Measurements from ENCODE around the gene FAM241A.
"Not testable (repeated sequence)": the region's sequence is repeated elsewhere in the genome, so short reads cannot be mapped to it uniquely, and the experiment has no call there.

FAM241A gene

DNA sequence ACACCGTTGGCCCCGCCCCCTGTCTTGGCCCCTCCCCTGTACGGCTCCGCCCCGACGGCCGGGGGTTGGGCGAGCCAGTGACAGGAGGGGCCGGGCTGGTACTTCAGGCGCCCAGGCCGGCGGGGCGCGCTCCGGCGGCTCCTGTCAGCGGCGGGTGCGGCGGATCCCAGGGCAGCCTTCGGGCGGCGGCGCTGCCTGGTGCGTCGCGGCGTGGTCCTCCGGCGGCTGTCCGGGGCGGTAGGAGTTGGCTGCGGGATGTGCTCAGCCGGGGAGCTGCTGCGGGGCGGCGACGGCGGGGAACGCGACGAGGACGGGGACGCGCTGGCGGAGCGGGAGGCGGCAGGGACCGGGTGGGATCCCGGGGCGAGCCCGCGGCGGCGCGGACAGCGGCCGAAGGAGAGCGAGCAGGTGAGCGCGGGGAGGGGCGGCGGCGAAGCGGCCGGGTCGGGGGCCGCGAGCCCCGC, at the start of gene FAM241A:
Gene FAM241A, plus strand, starts transcription at position 129 of the 464 bp plus-strand sequence. Its CDS starts 127 bp downstream, at position 256.
- peak; percentile 83 to 85 for DNase-seq (ENCODE audit: low read depth in 2 of 2)

DNA sequence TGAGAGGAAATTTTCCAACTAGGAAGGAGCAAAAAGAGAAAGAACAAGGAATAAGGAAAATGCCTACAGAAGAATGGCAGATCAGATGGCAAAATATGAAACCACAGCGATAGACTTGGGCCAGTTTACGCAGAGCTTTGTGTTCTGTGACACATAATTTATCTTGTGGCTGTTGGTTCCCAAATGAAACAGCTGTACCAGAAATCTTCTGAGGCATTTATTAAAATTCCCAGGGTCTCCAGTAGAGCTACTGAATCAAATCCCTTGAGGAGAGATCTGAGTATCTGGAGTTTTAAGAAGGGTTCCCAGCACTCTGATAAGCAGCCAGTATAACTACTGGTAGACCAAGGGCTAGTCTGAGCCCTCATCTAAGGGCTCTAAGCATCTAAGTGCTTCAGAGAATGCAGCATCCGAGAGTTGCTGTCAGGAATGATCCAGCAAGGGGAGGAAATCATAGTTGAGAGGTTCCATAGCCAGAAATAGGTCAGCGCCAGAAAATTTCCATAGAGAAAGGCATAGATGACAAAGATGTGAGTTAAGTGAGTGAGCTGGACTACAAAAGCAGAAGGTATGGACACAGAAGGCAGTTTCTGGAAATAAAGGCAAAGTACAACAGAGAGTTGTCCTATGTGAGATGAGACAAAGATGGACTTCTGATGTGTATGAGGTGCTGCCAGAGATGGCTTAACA, 46.3 kb upstream of the FAM241A start:
- DNase-seq (ENCODE audit: low read depth in 2 of 2) = no peak

DNA sequence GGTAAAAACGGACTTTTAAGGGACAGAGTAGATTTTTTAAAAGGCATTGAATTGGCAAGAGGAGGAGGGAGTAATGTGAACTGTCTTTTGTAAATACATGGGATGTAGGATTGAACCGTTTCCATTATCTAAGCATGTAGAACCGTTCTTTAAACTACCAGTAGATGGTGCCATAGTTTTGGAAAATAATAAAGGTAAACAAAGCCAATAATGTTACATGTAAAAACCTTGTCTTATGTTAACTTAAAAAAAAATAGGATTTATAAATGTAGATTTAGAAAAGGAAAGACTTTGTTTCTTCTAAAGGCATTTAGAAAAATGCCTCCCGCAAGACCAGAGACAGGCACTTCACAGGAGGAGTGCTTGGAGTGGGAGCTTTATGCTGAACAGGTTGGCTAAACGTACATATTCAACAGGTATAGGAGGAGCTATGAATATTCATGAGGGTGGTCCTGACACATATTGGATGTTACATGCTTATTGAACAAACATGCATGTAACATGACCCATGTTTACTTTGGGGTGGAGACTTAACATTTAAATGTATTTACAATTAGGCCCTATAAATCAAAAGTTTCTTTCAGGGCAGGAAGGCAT, 45.5 kb upstream of the FAM241A start:
- no peak for DNase-seq (ENCODE audit: low read depth in 2 of 2)

DNA sequence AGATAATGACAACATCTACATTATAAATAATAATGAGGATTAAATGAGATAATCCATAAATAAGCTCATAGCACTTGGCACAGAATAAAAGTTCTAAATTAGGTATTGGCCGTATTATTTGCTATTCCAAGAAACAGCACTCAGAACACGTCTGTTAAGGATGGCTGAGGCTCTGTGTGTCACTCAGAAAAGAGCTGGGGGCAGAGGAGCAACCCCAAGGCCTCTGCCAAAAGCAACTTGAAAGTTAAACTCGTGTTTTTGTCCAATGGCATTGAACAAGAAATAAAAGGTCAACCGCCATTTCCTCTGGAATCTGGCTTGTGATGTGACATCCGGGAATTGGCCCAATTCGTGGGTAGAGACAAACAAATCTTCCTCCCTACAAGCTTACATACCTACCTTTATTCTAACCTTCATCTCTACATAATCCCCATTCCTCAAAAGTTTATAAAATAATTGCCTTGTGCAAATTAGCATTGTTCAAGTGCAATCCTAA, 42.3 kb upstream of the FAM241A start:
- no peak for DNase-seq (ENCODE audit: low read depth in 2 of 2)

DNA sequence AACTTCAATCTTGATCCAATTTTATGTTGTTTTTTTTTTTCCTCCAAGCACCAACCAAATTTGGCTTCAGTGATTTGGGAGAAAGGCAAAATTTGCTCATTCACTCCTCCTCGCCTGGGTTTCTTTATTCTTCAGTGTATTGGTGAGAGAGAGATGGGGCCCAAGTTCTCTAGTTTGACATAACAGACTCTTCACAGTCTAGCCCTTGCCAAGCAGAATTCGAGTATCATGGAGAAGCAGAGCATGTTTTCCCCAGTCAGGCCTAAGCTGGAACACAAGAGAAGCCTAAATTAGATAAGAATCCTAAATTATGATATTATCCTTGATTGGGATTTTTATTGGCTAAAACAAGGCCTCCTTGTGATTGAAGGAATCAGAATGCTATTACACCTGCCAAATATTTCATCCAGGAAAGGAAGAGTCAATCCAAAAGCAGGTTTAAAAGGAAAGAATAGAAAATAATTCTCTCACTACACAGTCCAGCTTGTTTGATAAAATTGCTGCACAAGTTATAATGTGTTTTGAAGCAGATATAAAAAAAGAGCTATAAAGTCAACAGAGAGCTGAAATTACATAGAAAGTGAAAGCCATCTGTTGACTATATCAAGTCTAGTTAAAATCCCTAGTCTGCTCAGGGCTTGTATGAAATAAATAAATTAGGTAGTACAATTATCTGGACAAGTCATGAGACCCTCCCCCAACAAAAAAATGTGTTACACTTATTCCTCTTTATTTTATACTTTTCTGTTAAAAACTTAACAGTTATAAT, 39.9 kb upstream of the FAM241A start:
- no peak for DNase-seq (ENCODE audit: low read depth in 2 of 2)

DNA sequence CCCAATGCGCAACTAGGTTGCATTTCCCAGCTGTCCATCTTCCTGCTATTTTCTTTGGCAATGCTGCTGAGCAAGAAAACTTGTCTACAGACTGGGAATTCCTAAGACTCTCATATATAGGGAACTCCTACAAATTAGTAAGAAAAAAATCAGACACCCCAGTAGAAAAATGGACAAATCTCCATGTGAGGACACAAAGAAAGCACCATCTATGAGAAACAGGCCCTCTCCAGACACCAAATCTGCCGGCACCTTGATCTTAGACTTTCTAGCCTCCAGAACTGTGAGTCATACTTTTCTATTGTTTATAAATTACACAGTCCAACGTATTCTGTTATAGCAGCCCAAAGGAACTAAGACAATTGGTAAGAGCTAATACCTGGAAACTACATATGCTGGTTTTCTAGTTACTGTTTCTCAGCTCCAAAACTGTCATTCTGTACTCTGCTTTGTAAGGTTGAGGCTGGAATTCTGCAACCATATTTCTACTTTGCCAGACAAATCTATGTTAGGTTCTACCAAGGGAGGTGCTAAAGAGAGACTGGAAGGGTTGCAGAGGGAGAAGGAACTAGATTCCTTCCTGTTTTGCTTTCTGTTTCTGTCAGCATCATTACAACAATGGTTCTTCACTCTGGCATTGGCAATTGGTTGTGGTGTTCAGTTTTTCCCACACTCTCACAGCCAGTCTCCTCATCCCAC, 35.7 kb upstream of the FAM241A start:
- no peak for DNase-seq (ENCODE audit: low read depth in 2 of 2)

DNA sequence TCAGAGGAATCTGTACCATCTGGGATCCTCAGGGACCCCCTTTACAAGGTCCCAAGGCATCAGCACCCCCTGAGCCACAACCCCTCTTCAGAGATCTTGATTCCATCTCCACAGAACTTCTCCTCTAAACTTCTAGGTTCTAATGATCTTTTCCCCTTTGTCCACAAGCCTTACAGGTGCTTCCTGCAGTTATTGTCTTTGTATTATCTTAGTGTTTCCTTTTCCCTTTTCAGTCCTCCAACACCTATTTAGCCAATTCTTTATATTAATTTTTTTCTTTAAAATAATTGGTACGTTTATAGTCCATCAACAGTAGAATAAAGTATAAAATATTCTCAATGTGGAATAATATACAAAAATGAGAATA, 35.2 kb upstream of the FAM241A start:
- no peak for DNase-seq (ENCODE audit: low read depth in 2 of 2)

DNA sequence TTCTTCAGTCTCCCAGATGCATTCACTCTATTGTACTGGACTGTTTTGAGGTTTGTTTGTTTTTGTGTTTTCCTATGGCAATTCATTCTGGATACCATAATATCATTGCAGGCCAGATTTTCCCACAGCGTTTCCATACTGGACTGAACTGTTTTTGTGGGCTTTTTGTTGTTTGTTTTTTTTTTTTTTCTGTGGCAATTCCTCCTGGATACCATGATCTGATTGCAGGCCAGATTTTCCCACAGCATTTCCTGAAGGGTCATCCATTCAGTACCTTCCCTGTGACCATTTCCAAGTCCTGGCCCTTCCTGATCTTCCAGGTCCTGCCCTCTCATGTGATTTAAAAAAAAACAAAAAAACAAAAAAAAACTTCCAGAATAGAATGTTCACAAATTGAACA, 33.9 kb upstream of the FAM241A start:
- DNase-seq (ENCODE audit: low read depth in 2 of 2) = no peak

DNA sequence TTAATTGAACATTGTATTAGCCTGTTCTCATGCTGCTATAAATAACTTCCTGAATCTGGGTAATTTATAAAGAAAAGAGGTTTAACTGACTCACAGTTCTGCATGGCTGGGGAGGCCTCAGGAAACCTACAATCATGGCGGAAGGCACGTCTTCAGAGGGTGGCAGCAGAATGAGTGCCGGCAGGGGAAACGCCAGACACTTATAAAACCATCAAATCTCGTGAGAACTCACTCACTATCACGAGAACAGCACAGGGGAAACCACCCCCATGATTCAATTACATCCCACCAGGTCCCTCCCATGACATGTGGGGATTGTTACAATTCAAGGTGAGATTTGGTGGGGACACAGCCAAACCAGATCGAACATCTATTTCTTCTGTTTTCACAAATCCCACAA, 33.2 kb upstream of the FAM241A start:
- DNase-seq (ENCODE audit: low read depth in 2 of 2) = not testable (repeated sequence)

DNA sequence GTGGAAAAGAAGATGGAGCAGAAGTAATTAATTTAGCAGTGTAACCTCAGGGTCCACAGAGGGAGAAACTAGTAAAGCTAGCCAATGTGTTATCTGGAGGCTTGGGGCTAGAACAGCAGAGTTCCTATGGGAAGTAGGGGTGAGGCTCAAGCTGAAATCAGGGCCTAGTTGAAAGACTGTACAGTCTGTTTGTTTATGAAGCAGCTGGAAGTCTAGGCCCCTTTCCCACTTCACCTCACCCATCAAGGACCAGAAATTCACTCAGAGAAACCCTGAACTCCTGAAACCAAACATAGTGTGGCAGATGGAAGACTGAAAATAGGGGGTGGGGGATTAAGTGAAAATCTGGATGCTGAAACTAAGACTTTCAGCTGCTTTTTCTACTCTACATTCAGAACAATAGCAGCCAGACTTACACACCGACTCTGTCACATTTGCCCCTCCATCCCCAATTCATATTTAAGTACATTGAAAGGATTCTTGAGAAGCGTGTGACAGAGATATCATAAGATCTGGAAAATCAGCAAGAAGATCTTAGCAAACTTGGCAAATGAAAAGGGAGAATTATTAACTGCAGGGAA, 32.6 kb upstream of the FAM241A start:
- no peak for DNase-seq (ENCODE audit: low read depth in 2 of 2)

DNA sequence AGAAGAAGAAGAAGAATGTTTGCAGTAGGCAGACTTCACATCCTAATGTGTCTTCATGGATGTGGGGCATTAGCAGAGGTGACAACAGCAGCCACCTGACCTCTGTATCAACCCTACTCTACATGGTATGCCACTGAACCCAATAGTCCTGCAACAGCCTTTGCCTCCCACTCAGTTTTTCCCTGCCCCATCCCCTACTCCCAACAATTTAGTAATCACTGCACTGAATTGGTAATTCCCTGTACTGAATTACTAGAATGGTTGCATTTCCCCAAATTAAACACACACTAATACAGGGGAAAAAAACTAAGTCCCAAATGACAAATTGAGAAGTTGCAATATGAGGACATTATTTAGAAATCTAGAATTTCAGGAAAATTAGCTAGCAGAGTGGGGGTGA, 31.4 kb upstream of the FAM241A start:
- DNase-seq (ENCODE audit: low read depth in 2 of 2) = no peak

DNA sequence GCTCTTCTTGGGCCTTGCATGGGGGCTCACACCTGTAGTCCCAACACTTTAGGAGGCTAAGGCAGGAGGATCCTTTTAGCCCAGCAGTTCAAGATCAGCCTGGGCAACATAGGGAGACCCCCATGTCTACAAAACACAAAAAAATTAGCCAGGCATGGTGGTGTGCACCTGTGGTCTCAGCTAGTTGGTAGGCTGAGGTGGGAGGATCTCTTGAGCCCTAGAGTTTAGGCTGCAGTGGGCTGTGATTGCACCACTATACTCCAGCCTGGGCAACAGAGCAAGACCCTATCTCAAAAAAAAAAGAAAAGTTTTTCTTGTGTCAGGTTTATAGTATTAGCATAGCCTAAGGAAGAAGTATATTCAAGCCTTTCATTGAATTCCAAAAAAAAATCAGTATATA, 30.8 kb upstream of the FAM241A start:
- DNase-seq (ENCODE audit: low read depth in 2 of 2) = no peak

DNA sequence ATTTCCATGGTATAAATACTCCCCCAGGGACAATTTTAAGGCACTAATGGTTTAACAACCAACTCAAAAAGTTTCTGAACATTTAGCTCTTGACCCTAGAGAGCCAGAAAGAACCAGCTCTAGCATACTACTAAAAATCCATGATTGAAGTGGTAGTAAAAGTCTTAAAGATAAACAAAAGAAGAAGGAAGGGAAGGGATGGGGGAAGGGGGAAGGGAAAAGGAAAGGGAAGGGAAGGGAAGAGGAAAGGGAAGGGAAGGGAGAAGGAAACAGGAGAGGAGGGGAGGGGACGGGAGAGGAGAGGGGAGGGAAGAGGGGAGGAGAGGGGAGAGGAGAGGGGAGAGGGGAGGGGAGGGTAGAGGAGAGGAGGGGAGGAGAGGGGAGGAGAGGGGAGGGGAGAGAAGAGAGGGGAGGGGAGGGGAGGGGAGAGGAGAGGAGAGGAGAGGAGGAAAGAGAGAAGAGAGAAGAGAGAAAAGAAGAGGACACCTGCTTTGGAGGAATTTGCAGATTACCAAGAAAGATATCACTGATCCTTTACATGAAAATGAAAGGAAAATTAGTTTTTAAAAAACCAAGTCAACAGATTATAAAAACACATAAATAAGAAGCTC, 26.4 kb upstream of the FAM241A start:
- DNase-seq (ENCODE audit: low read depth in 2 of 2) = no peak

DNA sequence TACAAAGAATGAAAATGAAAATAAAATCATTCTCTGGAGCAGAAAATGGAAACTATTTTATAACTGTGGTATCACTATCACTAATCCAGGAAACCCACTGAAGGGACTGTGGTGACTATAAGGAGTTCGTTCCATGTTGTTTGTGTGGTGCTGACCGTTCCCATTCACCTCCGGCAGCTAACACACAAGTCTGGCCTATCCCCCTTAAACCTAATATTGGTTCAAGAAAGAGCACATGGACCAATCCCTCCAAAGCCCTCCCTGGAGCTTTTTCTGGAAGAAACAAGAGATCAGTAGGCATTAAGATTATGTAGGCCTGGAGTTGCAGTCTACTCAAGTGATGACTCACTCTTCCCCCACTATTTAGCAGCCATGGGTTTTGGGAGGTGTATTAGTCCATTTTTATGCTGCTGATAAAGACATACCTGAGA, 25.9 kb upstream of the FAM241A start:
- DNase-seq (ENCODE audit: low read depth in 2 of 2) = peak in 1 of 2 donors; percentile 1

DNA sequence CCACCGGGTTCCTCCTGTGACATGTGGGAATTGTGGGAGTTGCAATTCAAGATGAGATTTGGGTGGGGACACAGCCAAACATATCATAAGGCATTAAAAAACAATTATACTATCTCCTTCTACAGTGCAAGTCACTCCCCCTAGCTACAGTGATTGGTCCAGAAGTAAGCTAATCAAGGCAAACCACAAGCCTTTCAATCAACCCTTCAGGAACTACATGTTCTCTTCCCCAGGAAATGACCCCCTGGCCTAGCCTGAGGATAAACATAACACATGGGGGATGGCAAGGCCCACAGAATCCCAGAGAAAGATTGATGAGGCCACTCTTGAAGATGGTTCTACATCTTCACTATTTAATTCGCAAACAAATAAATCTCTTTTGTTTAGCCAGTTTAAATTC, 25.2 kb upstream of the FAM241A start:
- no peak for DNase-seq (ENCODE audit: low read depth in 2 of 2)

DNA sequence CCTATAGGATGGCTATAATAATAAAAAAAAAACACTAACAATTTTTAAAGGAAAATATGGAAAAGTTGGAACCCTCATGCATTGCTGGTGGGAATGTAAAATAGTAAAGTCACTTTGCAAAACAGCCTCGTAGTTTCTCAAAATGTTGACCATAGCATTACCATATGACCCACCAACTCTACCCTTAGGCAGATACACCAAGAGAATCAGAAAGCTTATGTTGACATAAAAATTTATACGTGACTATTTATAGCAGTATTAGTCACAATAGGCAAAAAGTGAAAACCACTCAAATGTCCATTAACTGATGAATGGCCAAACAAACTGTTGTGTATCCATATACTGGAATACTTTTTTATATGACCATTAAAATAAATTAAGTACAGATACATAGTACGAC, 19.8 kb upstream of the FAM241A start:
- DNase-seq (ENCODE audit: low read depth in 2 of 2) = no peak

DNA sequence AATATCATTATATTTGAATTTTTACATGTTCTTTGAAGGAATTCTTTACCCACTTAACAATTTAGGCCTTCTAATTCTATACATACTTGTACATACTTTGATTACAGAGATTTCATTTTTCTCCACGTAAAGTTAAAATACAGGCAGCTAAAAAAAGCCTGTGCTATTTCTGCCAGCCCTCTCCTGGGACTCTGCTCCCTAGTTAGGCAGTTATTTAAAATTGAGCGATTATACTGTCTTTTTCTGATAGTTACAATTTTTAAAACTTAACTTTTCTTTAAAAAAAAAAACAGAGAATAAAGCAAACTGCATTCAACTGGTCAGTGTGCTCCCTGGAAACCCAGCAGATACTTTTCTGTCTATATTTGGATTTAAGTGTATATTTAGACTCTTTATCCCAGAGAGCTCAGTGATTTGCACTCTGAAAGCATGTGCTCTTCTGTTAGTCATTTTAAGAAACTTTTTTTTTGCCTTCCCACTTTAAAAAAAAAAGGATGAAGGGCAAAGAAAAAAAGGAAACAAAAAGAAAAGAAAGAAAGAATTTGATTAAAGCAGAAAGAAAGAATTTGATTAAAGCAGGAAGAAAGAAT, 18.1 kb upstream of the FAM241A start:
- DNase-seq (ENCODE audit: low read depth in 2 of 2) = no peak

DNA sequence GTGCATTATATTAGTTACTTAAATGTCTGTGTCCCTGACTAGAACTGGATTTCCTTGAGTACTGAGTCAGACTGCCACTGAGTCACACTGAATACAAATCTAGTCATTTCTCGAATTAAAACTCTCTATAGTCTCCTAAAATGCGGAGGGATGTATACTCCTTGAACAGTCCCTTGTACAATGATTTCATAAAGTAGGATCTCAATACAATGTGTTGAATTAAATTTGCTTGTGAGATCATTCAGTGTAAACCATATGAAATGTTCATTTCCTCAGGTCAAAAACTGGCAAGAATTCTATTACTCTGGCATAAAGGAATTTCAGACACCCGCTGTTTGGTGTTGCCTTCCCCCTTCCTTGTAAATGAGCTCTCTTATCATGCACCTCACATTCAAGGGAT, 17.5 kb upstream of the FAM241A start:
- DNase-seq (ENCODE audit: low read depth in 2 of 2) = no peak

DNA sequence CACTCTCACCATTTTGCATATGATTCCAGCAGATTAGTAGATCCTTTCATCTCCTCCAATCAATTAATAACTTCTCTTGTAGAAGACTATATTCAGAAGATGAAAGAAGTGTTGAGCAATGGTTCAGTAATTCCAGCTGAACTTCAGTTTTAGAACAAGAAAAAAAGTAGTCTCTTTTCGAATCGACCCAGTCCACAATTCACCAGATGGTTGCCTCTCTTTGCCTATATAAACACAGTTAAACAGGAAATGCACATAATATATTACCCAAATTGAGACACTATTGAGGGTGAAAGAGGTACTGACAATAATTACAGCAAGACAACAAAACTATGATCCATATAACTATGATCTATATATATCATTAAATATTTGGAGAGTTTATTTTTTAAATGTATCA, 16.8 kb upstream of the FAM241A start:
- no peak for DNase-seq (ENCODE audit: low read depth in 2 of 2)

DNA sequence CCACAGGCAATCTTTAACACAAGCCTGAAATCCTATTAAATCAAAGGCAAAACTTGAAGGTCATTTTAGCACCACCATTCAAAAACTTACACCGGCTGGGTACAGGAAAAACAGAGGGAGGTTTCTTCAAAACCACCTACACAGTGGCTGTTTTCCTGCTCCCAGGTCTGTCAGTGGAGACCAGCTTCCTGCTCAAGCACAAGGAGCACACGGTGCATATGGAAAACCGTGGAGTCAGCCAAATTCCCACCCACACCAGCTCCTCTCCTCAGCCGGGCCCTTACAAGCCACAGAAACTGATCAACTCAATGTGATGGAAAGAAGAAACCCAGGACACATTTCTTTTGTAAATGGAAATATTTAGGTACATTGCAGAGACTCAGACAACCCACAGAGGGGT, 14.3 kb upstream of the FAM241A start:
- no peak for DNase-seq (ENCODE audit: low read depth in 2 of 2)

DNA sequence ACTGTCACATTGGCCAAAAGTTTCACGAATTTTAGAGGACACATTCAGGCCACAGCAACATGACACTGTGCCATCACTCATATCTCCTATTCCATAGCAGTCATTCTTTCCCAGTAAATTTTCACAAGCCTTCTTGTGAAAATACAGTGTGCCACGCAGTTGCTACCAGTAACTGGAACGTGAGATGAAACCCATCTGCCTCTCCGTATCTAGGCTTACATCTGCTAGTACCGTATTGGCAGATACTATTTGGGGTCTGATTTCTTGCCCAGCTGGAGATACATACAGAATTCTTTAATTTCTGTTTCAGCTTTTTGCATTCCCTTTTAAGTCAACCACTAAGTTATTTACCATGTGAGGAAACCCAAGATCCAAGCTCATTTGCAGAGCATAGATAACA, 8.7 kb upstream of the FAM241A start:
- no peak for DNase-seq (ENCODE audit: low read depth in 2 of 2)

All from stimulated activated CD8-positive, alpha-beta memory T cell treated with anti-CD3 and anti-CD28 coated beads, Interleukin-15, amount 100 ng/mL, for 48 hours (primary cell).